Middle frontal gyrus (tissue), 1 donor: Measurements from ENCODE around the gene MVP.
"Not testable (repeated sequence)": the region's sequence is repeated elsewhere in the genome, so short reads cannot be mapped to it uniquely, and the experiment has no call there.

Experiments
- DNase-seq: peaks from one replicate; pipeline ENCODE4 v3.0.0-alpha.2; 2015; ENCODE audit warnings: low spot score; ENCODE audit errors: extremely low spot score

The MVP gene

DNA sequence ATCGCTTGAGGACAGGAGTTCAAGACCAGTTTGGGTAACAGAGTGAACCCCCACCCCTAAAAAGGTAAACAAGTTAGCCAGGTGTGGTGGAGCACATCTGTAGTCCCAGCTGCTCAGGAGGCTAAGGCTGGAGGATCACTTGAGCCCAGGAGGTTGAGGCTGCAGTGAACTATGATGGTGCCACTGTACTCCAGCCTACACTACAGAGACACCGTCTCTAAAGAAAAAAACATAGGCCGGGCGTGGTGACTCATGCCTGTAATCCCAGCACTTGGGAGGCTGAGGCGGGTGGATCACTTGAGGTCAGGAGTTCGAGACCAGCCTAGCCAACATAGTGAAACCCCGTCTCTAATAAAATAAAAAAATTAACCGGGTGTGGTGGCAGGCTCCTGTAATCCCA lies 48.8 kb downstream of the MVP start:
- DNase-seq: not testable (repeated sequence)

DNA sequence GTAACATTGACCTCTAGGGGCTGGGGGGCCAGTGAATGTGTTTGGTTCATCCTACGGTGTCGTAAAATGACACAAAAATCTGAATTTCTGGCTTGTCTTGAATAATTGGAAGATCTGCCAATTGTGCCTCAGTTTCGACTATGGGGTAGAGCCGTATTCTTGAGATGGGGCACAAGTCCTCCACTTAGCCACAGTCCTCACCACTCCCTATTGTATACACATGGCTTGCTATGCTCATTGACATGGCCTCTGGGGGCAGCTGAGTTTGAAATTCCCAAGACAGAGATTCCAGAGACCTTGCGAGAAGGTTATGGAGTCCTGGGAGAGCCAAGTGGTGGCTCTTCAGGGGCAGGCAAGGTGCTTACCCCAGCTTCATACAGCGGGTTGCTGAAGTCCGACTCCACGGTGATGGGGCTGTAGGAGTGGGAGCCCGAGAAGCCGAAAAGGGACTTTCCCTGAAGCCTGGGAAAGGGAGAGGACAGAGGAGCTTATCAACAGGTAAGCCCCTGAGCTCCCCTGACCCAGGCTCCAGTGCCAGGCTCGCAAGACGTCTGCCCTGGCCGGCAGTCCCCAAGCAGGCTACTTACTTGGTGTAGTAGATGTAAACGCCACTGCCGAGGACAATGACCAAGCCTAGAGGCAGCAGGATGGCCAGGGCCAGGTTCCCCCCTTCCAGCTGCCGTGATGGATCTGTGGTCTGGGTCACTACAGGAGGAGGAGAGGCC lies 51.7 kb downstream of the MVP start:
- no peak for DNase-seq

- no peak for DNase-seq
Observed at GRCh38 chr16:29873319-29873718, 53.1 kb downstream of the MVP start.

DNA sequence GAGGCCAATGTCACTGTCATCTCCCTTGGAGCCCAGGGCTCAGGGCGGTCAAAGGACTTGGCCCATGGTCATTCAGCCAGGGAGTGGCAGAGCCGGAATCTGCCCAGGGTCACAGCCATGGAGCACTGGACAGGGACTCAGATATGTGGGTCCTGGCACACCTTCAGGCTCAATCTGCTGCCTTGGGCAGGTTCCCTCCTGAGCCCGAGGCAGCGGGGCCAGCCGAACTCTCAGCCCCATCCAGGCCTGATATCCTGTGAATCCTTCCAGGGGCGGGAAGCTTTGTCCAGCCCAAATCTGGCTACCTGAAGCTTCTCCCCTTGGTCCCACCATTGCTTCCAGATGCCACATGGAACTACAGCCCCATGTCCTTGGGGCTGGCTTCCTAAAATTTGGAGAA lies 54.9 kb downstream of the MVP start:
- DNase-seq: no peak

DNA sequence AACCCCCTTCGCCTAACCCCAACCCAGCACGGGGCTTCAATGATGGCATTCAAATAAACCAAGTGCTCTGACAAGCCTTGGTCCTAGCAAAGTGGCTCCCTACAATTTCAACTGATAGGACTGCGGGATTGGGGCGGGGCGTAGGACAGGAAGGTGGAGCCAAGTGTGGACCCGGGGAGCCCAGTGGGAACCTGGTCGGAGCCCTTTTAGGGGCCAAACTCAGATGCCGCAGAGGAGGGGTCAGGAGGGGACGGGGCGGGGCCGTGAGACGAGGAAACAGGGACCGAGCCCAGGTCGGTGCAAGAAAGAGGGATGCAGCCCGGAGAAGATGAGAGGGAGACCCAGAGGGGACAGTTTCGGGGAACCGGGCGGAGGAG lies 55.9 kb downstream of the MVP start:
- no peak for DNase-seq

DNA sequence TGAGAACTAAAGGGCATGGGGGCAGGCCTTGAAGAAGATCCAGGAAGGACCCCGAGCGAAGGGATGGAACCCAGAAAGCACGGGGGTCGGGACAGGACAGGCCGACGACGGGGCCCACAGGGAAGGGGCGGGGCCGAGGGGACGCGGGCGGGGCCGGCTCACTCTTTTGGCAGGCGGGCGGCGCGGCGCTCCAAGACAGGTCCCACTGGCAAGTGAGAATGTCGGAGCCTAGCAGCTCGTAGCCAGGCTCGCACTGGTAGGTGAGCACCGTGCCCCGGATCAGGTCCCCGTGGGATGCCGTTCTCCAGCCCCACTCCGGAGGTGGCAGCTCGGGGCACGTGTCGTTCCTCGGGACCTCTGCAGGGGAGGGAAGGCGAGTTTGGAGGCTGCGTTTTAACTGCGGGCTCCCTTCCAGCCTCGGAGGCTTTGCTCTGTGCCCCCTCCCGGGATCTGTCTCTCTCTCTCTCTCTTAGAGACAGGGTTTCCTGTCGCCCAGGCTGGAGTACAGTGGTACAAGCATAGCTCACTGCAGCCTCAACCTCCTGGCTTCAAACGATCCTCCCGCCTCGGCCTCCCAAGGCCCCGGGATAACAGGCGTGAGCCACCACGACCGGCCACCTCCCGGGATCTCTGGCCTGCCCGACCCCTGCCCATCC lies 56.5 kb downstream of the MVP start:
- no peak for DNase-seq

DNA sequence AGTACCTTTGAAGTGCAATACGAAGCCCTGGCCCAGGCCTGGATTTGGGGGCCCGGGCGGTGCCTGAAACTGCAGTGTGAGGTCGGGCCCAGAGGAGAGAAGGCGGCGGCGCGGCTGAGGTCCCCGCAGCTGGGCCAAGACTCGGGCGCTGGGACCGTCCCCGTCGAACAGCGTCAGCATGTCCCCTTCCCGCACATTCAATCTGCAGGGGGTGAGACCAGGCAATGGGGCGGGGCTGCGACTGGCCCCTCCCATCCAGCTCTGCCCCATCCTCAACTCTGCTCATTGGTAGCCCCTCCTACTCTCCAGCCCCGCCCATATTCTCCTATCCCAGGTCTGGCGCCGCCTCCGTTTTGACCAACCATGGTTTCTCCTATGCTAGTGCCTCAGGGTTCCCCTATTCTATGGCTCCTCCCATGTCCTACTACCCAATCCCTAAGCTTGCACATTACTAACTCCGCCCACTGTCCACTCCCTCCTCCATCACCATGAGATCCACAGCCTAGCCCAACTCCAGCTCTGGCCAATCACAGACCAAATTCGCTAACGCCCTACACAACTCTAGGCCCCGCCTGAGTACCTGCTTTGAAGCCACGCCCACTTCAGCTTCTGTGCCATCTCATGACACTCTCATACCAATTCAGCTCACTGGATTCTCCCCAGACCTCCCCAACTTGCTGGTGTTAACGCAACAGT lies 57.2 kb downstream of the MVP start:
- DNase-seq: no peak

DNA sequence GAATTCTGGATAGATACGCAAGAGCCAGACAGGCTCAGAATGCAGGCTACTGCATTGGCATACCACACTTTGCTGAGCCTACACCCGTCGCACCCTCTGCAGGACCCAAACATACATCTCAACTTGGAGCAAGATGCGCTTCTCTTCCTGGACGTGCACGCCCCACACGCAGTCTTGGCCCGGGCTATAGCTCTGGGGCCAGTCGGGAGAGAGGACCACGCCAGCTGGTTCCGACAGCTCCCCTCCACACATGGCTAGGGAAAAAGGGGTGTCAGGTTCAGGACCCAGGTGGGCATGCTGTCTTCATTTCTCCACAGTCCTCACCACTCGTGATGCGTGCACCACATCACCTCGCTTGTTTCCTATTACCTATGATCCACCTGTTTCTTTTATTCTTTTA lies 57.9 kb downstream of the MVP start:
- DNase-seq: no peak

GRCh38 chr16:29881050-29881449 lies 60.8 kb downstream of the MVP start:
- DNase-seq: no peak

DNA sequence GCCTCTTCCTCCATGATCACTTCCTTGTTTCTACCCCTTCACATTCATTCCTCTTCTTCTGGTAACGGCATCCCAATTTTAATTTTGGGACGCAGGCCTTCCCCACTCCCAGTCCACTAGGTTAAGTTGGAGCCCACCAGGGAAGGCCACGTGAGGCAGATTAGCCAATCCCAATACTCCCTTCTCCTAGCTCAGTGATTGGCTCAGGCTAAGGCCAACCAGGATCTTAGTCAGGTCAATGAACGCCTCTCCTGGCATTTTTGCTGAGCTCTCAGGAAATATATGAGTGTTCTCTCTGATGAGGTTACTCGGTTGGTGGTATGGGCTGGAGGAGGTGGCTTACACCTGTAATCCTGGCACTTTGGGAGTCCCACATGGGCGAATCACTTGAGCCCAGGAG lies 63.7 kb downstream of the MVP start:
- DNase-seq: no peak

- not testable (repeated sequence) for DNase-seq
Observed at GRCh38 chr16:29889372-29889771, 69.1 kb downstream of the MVP start.

DNA sequence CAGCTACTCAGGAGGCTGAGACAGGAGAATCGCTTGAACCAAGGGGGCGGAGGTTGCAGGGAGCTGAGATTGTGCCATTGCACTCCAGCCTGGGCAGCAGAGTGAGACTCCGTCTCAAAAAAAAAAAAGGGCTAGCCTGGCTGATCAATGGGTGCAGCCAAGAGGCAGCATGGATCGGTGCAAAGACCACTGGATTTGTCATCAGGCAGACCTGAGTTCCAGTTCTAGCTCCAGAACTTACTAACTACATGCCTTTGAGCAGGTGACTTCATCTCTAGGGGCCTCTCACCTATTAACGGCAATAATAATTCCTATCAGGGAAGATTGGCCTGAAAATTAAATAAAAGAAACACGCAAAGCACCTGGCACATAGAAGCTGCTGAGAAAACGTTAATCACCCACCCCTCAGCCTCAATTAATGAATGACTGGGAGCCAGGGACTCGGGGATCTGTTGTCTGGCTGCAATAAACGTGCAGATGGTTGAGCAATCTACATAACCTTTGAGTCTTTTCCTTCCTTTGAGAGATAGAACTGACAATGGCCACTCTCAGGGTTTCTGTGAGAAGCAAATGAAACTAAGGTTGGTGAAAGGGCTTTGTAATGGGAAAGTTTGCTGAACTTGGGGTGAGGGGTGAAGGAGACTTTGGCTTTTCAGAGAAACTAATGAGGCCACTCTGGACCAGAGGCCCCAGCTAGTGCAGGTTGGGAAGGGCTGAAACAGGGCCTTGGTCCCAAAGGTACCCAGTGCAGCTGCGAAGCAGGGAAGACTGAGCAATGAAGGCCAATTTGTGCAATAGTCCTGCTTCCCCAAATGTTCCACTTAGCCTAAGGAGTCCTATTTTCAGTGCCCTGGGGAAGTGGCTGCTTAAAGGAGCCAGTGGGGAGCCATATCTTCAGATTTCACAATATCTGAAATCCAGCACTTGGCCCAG lies 71.5 kb downstream of the MVP start:
- no peak for DNase-seq

DNA sequence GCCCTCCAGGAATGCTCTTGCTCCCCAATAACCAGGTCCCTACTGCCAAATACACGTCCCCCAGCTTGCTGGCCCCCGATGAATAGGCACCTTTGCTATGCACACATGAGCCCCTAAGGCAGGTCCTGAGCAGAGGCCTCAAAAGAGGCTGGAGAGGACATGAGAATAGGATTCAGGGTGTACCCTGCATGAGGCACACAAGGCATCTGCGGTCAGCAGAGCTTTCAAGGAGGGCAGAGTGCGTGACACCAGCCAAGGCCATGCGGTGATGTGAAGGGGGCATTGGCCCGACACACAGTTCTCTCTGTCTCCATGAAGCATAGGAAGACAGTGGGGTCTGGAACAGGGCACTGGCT lies 72.2 kb downstream of the MVP start:
- DNase-seq: no peak

DNA sequence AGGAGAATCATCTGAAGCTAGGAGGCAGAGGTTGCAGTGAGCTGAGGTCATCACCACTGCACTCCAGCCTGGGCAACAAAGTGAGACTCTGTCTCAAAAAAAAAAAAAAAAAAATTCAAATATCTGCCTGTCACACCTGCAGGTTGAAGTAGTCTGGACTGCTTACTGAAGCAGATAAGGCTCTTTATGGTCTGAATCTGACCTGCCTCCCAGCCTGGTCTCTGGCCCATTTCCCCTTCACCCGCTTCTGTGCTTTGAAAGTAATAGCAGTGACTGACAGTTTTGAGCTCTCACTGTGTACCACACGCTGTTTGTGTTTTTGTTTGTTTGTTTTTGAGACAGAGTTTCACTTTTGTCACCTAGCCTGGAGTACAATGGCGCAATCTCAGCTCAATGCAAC lies 73.3 kb downstream of the MVP start:
- DNase-seq: no peak

DNA sequence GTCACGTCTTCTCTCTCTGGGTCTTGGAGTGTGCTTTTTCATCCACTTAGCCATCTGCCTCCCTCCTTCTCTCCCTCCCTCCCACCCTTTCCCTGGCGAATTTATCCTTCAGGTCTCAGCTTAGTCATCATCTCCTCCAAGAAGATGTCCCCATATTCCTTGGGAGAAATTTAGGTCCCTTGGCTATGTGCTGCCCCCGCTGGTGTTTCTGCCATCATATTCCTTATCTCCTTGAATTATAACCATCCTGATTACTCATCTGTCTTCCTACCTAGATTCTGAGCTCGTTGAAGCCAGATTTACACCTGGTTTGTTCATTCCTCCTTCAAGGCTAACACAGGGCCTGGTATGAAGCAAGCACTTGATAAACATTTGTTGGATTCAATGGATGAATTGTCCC lies 74.1 kb downstream of the MVP start:
- DNase-seq: no peak

- DNase-seq: no peak
Observed at GRCh38 chr16:29896841-29897240, 76.6 kb downstream of the MVP start.

DNA sequence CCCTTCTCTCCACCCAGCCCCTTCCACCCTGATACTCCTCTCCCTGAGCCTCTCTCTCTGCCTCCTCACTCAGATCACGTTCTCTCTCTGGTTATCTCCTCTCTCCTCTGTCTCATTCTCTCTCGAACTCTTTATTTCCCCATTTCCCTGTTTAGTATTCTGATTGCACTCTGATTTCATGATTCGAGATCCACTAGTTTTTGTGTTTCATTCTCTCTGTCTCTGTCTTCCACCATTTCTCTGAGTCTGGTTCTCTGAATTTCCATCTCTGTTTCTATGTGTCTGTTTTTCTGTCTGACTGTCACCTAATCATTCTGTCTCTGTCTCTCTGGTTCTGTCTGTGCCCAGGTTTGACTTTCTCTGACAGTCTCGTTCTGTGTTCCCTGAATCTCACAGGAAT lies 77.1 kb downstream of the MVP start:
- DNase-seq: no peak
